Measurements from ENCODE around the gene YLPM1. TPM values are rescaled to one million over a fixed set of nuclear protein-coding genes. Genes with fewer than 3 reads are reported as not detected.

The YLPM1 gene
- total RNA-seq, 4 donors from 2014 or later = 71.3 to 104 (median 84.8) TPM

GRCh38 chr14:74860899-74861733 lies 98.0 kb downstream of the YLPM1 start:
- DNase-seq = peak; percentile 92 to 95
- Histone ChIP-seq H3K36me3 (no peaks in the 10 kb centered on the region), H3K9me3 (no peaks in the 10 kb centered on the region), H3K27me3 (no peaks in the 10 kb centered on the region), H3K27ac (no peak overlapping the region), H3K4me3 (replicated peaks in 1 of 3) (no peak overlapping the region), H3K4me1 (peaks cover 0 to 14% of the 10 kb centered on the region in 2 donors)
- TF ChIP-seq CTCF (IDR thresholded peaks at IDR 0.05) (peak; percentile 75 to 94 (median 86)), POLR2A (IDR thresholded peaks at IDR 0.05) (no peak)
- intact Hi-C loops (cut with DNase I) = loop anchor here (5.0 kb wide), 2 partner anchors 46 to 226 kb away; no protein-coding TSS in a partner anchor
- 22 to 27% methylated on average over 7 of the region's 7 CpGs for WGBS, 2 donors

GRCh38 chr14:74861734-74862090 lies 98.6 kb downstream of the YLPM1 start:
- intact Hi-C loops (cut with DNase I) = loop anchor here (5.0 kb wide), 2 partner anchors 46 to 226 kb away; no protein-coding TSS in a partner anchor
- Histone ChIP-seq H3K27me3 (no peaks in the 10 kb centered on the region), H3K27ac (no peak overlapping the region), H3K9me3 (no peaks in the 10 kb centered on the region), H3K36me3 (no peaks in the 10 kb centered on the region), H3K4me1 (peaks cover 0 to 11% of the 10 kb centered on the region in 2 donors), H3K4me3 (replicated peaks in 1 of 3) (no peak overlapping the region)
- no peak for TF ChIP-seq POLR2A (IDR thresholded peaks at IDR 0.05)
- no peak for TF ChIP-seq CTCF (IDR thresholded peaks at IDR 0.05)
- DNase-seq = no peak
- 72 to 78% methylated on average over 3 of the region's 3 CpGs for WGBS, 2 donors

GRCh38 chr14:74863274-74863673 lies 100.2 kb downstream of the YLPM1 start:
- Histone ChIP-seq H3K4me1 (peaks cover 0 to 6% of the 10 kb centered on the region in 2 donors), H3K9me3 (no peaks in the 10 kb centered on the region), H3K27ac (no peak overlapping the region), H3K4me3 (replicated peaks in 1 of 3) (no peak overlapping the region), H3K36me3 (no peaks in the 10 kb centered on the region), H3K27me3 (no peaks in the 10 kb centered on the region)
- TF ChIP-seq CTCF (IDR thresholded peaks at IDR 0.05) = no peak
- no peak for TF ChIP-seq POLR2A (IDR thresholded peaks at IDR 0.05)
- 84 to 93% methylated on average over 6 to 8 of the region's 9 CpGs for WGBS, 2 donors
- DNase-seq = no peak
- intact Hi-C loops (cut with DNase I) = loop anchor here (5.0 kb wide), 2 partner anchors 44 to 224 kb away; no protein-coding TSS in a partner anchor

- intact Hi-C loops (cut with DNase I) = loop anchor here (5.0 kb wide), 2 partner anchors 43 to 223 kb away; no protein-coding TSS in a partner anchor
- no peak for DNase-seq
- Histone ChIP-seq H3K27me3 (no peaks in the 10 kb centered on the region), H3K27ac (no peak overlapping the region), H3K9me3 (no peaks in the 10 kb centered on the region), H3K4me3 (replicated peaks in 1 of 3) (no peak overlapping the region), H3K36me3 (no peaks in the 10 kb centered on the region), H3K4me1 (peaks cover 0 to 6% of the 10 kb centered on the region in 2 donors)
- WGBS, 2 donors = 89 to 91% methylated on average over 9 of the region's 9 CpGs
- TF ChIP-seq POLR2A (IDR thresholded peaks at IDR 0.05) = no peak
- no peak for TF ChIP-seq CTCF (IDR thresholded peaks at IDR 0.05)
These were observed 101.1 kb downstream of the YLPM1 start for GRCh38 chr14:74864198-74864597.

- no peaks in the 10 kb centered on the region for H3K27me3 ChIP-seq
- WGBS, 2 donors = 94 to 95% methylated on average over 5 of the region's 5 CpGs
- TF ChIP-seq CTCF (IDR thresholded peaks at IDR 0.05) = no peak
- no peak for TF ChIP-seq POLR2A (IDR thresholded peaks at IDR 0.05)
- H3K4me1 ChIP-seq = peaks cover 0 to 6% of the 10 kb centered on the region in 2 donors
- no peaks in the 10 kb centered on the region for H3K9me3 ChIP-seq
- H3K4me3 ChIP-seq (replicated peaks in 1 of 3) = no peak overlapping the region
- no peak overlapping the region for H3K27ac ChIP-seq
- DNase-seq = no peak
- no peaks in the 10 kb centered on the region for H3K36me3 ChIP-seq
- intact Hi-C loops (cut with DNase I) = no loop called here
These were observed 102.0 kb downstream of the YLPM1 start for GRCh38 chr14:74865156-74865555.

All from thyroid gland (tissue), 4 donors.